Small intestine (tissue), 16 donors: ENCODE results near the gene BFAR. TPM values are rescaled to one million over a fixed set of nuclear protein-coding genes. Genes with fewer than 3 reads are reported as not detected.

Experiments used
- DNase-seq, 2 donors: peaks; one replicate each; pipeline versions ENCODE4 v3.0.0 to v3.0.0-alpha.2; 2013
- FAIRE-seq: peaks from 2 replicates; lab custom pipeline; 2012; peaks lifted over from hg19 to GRCh38; lab: Jason Lieb, UNC
- H3K27ac ChIP-seq, 3 donors: one replicate each; pipeline ENCODE4 v1.5.1; 2013; ENCODE audit warnings: low read length in 2 of 3, mild to moderate bottlenecking in 2 of 3, control low read depth in 1 of 3, inconsistent platforms in 1 of 3, low read depth in 1 of 3, moderate library complexity in 1 of 3
- H3K27me3 ChIP-seq, 3 donors: one replicate each; pipeline ENCODE4 v1.6.1; 2013; ENCODE audit warnings: low read length in 3 of 3, inconsistent platforms in 1 of 3; ENCODE audit not compliant: control insufficient read depth in 3 of 3, insufficient read depth in 3 of 3
- H3K36me3 ChIP-seq, 3 donors: one replicate each; pipeline ENCODE4 v1.6.1; 2013; ENCODE audit warnings: low read length in 3 of 3, inconsistent platforms in 1 of 3, low read depth in 1 of 3, mild to moderate bottlenecking in 1 of 3, moderate library complexity in 1 of 3; ENCODE audit not compliant: control insufficient read depth in 3 of 3, insufficient read depth in 2 of 3
- H3K4me1 ChIP-seq, 3 donors: one replicate each; pipeline ENCODE4 v1.6.1; 2013; ENCODE audit warnings: low read length in 2 of 3, inconsistent platforms in 1 of 3, low read depth in 1 of 3, mild to moderate bottlenecking in 1 of 3, moderate library complexity in 1 of 3; ENCODE audit not compliant: control insufficient read depth in 3 of 3, insufficient read depth in 2 of 3
- H3K4me3 ChIP-seq, 3 donors: one replicate each; pipeline ENCODE4 v1.5.1; 2013; ENCODE audit warnings: low read length in 3 of 3, control low read depth in 1 of 3, inconsistent platforms in 1 of 3, low read depth in 1 of 3, mild to moderate bottlenecking in 1 of 3, moderate library complexity in 1 of 3
- H3K9me3 ChIP-seq, 2 donors: one replicate each; pipeline ENCODE4 v1.6.1; 2013; ENCODE audit warnings: low read depth in 1 of 2, low read length in 1 of 2; ENCODE audit not compliant: control insufficient read depth in 2 of 2, insufficient read depth in 1 of 2
- WGBS, 3 donors: extraction: QIAGEN DNeasy Blood & Tissue Kit; methylation state at CpG; one replicate each; pipeline ENCODE4 v1.1.7; 2013; 5-methylcytosine and 5-hydroxymethylcytosine counted together
- long read RNA-seq, 10 donors: transcript quantifications; one replicate each; lab custom pipeline, GENCODE V29; 2026
- polyA plus RNA-seq, 4 donors: library from polyadenylated mRNA; stranded (reverse) in 3 of 4; unstranded in 1 of 4; fragments of 200-250 nt in 3 of 4; fragments of 120-200 nt in 1 of 4; gene quantifications; one replicate each; pipeline versions ENCODE4 v1.2.1 to v1.2.3, GENCODE V29; 2013
- donor health status: healthy with polysubstance abuse.
- donor health status: control.
- donor health status: control.
- donor health status: Bipolar disorder and iron deficiency.
- donor health status: healthy.

Gene BFAR
- 10 to 100 TPM; 38.9 to 62.1 (median 43.7) TPM for polyA plus RNA-seq
- long read RNA-seq, donor 1 = 0 reads
- long read RNA-seq, donor 2, transcript BFAR-201 (8 exons, 3,039 nt) = major isoform, 6 of 13 reads
- long read RNA-seq, donor 2, partial matches to known transcripts = 0 of 13 reads
- long read RNA-seq, donor 2, other reads (novel, unspliced or antisense) = 0 of 13 reads
- long read RNA-seq, donor 3, partial matches to known transcripts = 8 of 16 reads
- long read RNA-seq, donor 3, other reads (novel, unspliced or antisense) = 0 of 16 reads
- long read RNA-seq, donor 4 = 0 reads
- long read RNA-seq, donor 5, partial matches to known transcripts = 7 of 7 reads
- long read RNA-seq, donor 5, other reads (novel, unspliced or antisense) = 0 of 7 reads
- long read RNA-seq, donor 6, transcript BFAR-201 (8 exons, 3,039 nt) = major isoform, 8 of 23 reads
- long read RNA-seq, donor 6, partial matches to known transcripts = 8 of 23 reads
- long read RNA-seq, donor 6, other reads (novel, unspliced or antisense) = 0 of 23 reads
- long read RNA-seq, donor 7, transcript BFAR-201 (8 exons, 3,039 nt) = major isoform, 6 of 22 reads
- long read RNA-seq, donor 7, transcript BFAR-203 (4 exons, 1,414 nt) = minor isoform, 5 of 22 reads
- long read RNA-seq, donor 7, partial matches to known transcripts = 10 of 22 reads
- long read RNA-seq, donor 7, other reads (novel, unspliced or antisense) = 0 of 22 reads
- long read RNA-seq, donor 8, partial matches to known transcripts = 0 of 2 reads
- long read RNA-seq, donor 8, other reads (novel, unspliced or antisense) = 0 of 2 reads
- long read RNA-seq, donor 9, partial matches to known transcripts = 0 of 2 reads
- long read RNA-seq, donor 9, other reads (novel, unspliced or antisense) = 0 of 2 reads
- long read RNA-seq, donor 10, transcript BFAR-201 (8 exons, 3,039 nt) = major isoform, 14 of 30 reads
- long read RNA-seq, donor 10, transcript BFAR-203 (4 exons, 1,414 nt) = minor isoform, 7 of 30 reads
- long read RNA-seq, donor 10, partial matches to known transcripts = 8 of 30 reads
- long read RNA-seq, donor 10, other reads (novel, unspliced or antisense) = 0 of 30 reads

- no peak for FAIRE-seq
- peak; percentile 98 to 99 for DNase-seq
- Histone ChIP-seq H3K27me3 (no peaks in the 10 kb centered on the region), H3K4me3 (peak within 1 kb of the TSS; percentile 93), H3K27ac (peak within 1 kb of the TSS; percentile 95 to 100 (median 99)), H3K36me3 (peaks cover 0 to 3% (median 0%) of the 10 kb centered on the region in 3 donors), H3K9me3 (peaks cover 0 to 3% of the 10 kb centered on the region in 2 donors), H3K4me1 (peaks cover 8 to 35% (median 21%) of the 10 kb centered on the region in 3 donors)
- WGBS, 3 donors = 0% methylated on average over 54 to 69 of the region's 69 CpGs
These were observed at the start of gene BFAR for GRCh38 chr16:14632693-14633569. BFAR (plus strand) TSS chr16:14632951; CDS start chr16:14644347, 11,396 bp downstream.

- no peaks in the 10 kb centered on the region for H3K27me3 ChIP-seq
- FAIRE-seq = no peak
- H3K27ac ChIP-seq = no peak overlapping the region
- peaks cover 4 to 42% (median 20%) of the 10 kb centered on the region in 3 donors for H3K36me3 ChIP-seq
- H3K4me3 ChIP-seq = no peak overlapping the region
- WGBS, 3 donors = 88 to 99% (median 93%) methylated on average over 3 of the region's 3 CpGs
- H3K9me3 ChIP-seq = no peaks in the 10 kb centered on the region
- DNase-seq = no peak
- no peaks in the 10 kb centered on the region for H3K4me1 ChIP-seq
These were observed 47.5 kb upstream of the BFAR start for GRCh38 chr16:14585287-14585686.

- DNase-seq = no peak
- H3K4me1 ChIP-seq = no peaks in the 10 kb centered on the region
- H3K27ac ChIP-seq = no peak overlapping the region
- no peak overlapping the region for H3K4me3 ChIP-seq
- FAIRE-seq = no peak
- H3K27me3 ChIP-seq = no peaks in the 10 kb centered on the region
- peaks cover 6 to 37% (median 23%) of the 10 kb centered on the region in 3 donors for H3K36me3 ChIP-seq
- no peaks in the 10 kb centered on the region for H3K9me3 ChIP-seq
- 79 to 95% (median 87%) methylated on average over 3 of the region's 3 CpGs for WGBS, 3 donors
These were observed 46.0 kb upstream of the BFAR start for GRCh38 chr16:14586637-14587305.

GRCh38 chr16:14600164-14600563 lies 32.6 kb upstream of the BFAR start:
- Histone ChIP-seq H3K27me3 (no peaks in the 10 kb centered on the region), H3K4me1 (no peaks in the 10 kb centered on the region), H3K36me3 (peaks cover 0 to 42% (median 23%) of the 10 kb centered on the region in 3 donors), H3K9me3 (no peaks in the 10 kb centered on the region), H3K4me3 (no peak overlapping the region), H3K27ac (no peak overlapping the region)
- 52 to 67% (median 67%) methylated on average over 2 of the region's 2 CpGs for WGBS, 3 donors
- peak; percentile 12 to 21 for DNase-seq
- FAIRE-seq = no peak

GRCh38 chr16:14602443-14602963 lies 30.2 kb upstream of the BFAR start:
- H3K9me3 ChIP-seq = no peaks in the 10 kb centered on the region
- H3K27ac ChIP-seq = no peak overlapping the region
- H3K36me3 ChIP-seq = peaks cover 0 to 48% (median 20%) of the 10 kb centered on the region in 3 donors
- no peaks in the 10 kb centered on the region for H3K27me3 ChIP-seq
- H3K4me3 ChIP-seq = no peak overlapping the region
- no peaks in the 10 kb centered on the region for H3K4me1 ChIP-seq
- DNase-seq (no peak), FAIRE-seq (no peak)
- 88 to 91% (median 88%) methylated on average over 6 of the region's 6 CpGs for WGBS, 3 donors

GRCh38 chr16:14606102-14606501 lies 26.6 kb upstream of the BFAR start:
- Histone ChIP-seq H3K4me1 (no peaks in the 10 kb centered on the region), H3K27ac (no peak overlapping the region), H3K9me3 (no peaks in the 10 kb centered on the region), H3K27me3 (no peaks in the 10 kb centered on the region), H3K4me3 (no peak overlapping the region), H3K36me3 (peaks cover 5 to 45% (median 22%) of the 10 kb centered on the region in 3 donors)
- 85 to 96% (median 89%) methylated on average over 6 of the region's 6 CpGs for WGBS, 3 donors
- FAIRE-seq (no peak), DNase-seq (no peak)

GRCh38 chr16:14608111-14608566 lies 24.6 kb upstream of the BFAR start:
- H3K4me3 ChIP-seq = no peak overlapping the region
- DNase-seq = no peak
- no peaks in the 10 kb centered on the region for H3K9me3 ChIP-seq
- 87 to 94% (median 90%) methylated on average over 4 of the region's 4 CpGs for WGBS, 3 donors
- H3K27me3 ChIP-seq = no peaks in the 10 kb centered on the region
- no peak for FAIRE-seq
- peaks cover 8 to 41% (median 14%) of the 10 kb centered on the region in 3 donors for H3K36me3 ChIP-seq
- no peak overlapping the region for H3K27ac ChIP-seq
- no peaks in the 10 kb centered on the region for H3K4me1 ChIP-seq
